ENCODE data around the gene BMAL2. TPM values are rescaled to one million over a fixed set of nuclear protein-coding genes. Genes with fewer than 3 reads are reported as not detected.

The BMAL2 gene
- total and polyA plus RNA-seq, 5 donors from 2014 or later, result 0.21 to 3.0 (median 2.2) TPM

GRCh38 chr12:27324530-27324929, 8.1 kb upstream of the BMAL2 start:
- Histone ChIP-seq H3K9me3 (ENCODE audit: control insufficient read depth in 2 of 2, low read length in 2 of 2) (no peaks in the 10 kb centered on the region), H3K4me3 (ENCODE audit: low read depth, low read length) (no peak overlapping the region), H3K4me1 (ENCODE audit: control insufficient read depth, insufficient read depth, low read length, poor library complexity, severe bottlenecking) (no peaks in the 10 kb centered on the region), H3K36me3 (ENCODE audit: control insufficient read depth, insufficient read depth, low read length) (peaks cover 21% of the 10 kb centered on the region), H3K27me3 (ENCODE audit: control insufficient read depth, insufficient read depth, low read length) (no peaks in the 10 kb centered on the region), H3K27ac (ENCODE audit: insufficient read depth, low read length, poor library complexity, severe bottlenecking) (no peak overlapping the region)
- H3K9me3 Mint-ChIP-seq, result no peaks in the 10 kb centered on the region
- H3K27ac Mint-ChIP-seq, result no peak overlapping the region
- no peaks in the 10 kb centered on the region for H3K27me3 Mint-ChIP-seq
- peaks cover 0 to 2% (median 0%) of the 10 kb centered on the region in 4 donors for H3K4me1 Mint-ChIP-seq
- H3K4me3 Mint-ChIP-seq, result no peak overlapping the region
- DNase-seq (no peak), ATAC-seq (ENCODE audit: low read depth in 2 of 2) (no peak)
- H3K36me3 Mint-ChIP-seq, result peaks cover 23% of the 10 kb centered on the region

- H3K36me3 Mint-ChIP-seq, result peaks cover 11% of the 10 kb centered on the region
- no peaks in the 10 kb centered on the region for H3K36me3 ChIP-seq (ENCODE audit: control insufficient read depth, insufficient read depth, low read length)
- H3K27me3 Mint-ChIP-seq, result peaks cover 25% of the 10 kb centered on the region
- DNase-seq (no peak), ATAC-seq (ENCODE audit: low read depth in 2 of 2) (no peak)
- H3K27ac ChIP-seq (ENCODE audit: insufficient read depth, low read length, poor library complexity, severe bottlenecking), result no peak overlapping the region
- H3K27ac Mint-ChIP-seq, result no peak overlapping the region
- H3K4me1 Mint-ChIP-seq, result peaks cover 0 to 15% (median 11%) of the 10 kb centered on the region in 4 donors
- peaks cover 22% of the 10 kb centered on the region for H3K27me3 ChIP-seq (ENCODE audit: control insufficient read depth, insufficient read depth, low read length)
- H3K9me3 Mint-ChIP-seq, result peaks cover 0 to 1% (median 0%) of the 10 kb centered on the region in 7 donors
- H3K9me3 ChIP-seq (ENCODE audit: control insufficient read depth in 2 of 2, low read length in 2 of 2), result no peaks in the 10 kb centered on the region
- H3K4me3 ChIP-seq (ENCODE audit: low read depth, low read length), result no peak overlapping the region
- peak overlapping the region in 1 of 4 donors; percentile 73 for H3K4me3 Mint-ChIP-seq
- peaks cover 12% of the 10 kb centered on the region for H3K4me1 ChIP-seq (ENCODE audit: control insufficient read depth, insufficient read depth, low read length, poor library complexity, severe bottlenecking)
These were observed 1.8 kb upstream of the BMAL2 start for GRCh38 chr12:27330846-27331245.

GRCh38 chr12:27331291-27331926, 1.2 kb upstream of the BMAL2 start:
- Mint-ChIP-seq H3K27ac (peak overlapping the region in 1 of 3 donors; percentile 17), H3K4me1 (peaks cover 0 to 15% (median 11%) of the 10 kb centered on the region in 4 donors), H3K27me3 (peaks cover 30% of the 10 kb centered on the region), H3K9me3 (peaks cover 0 to 1% (median 0%) of the 10 kb centered on the region in 7 donors), H3K4me3 (peak overlapping the region; percentile 2 to 78 (median 54)), H3K36me3 (peaks cover 11% of the 10 kb centered on the region)
- Histone ChIP-seq H3K27me3 (ENCODE audit: control insufficient read depth, insufficient read depth, low read length) (peaks cover 23% of the 10 kb centered on the region), H3K27ac (ENCODE audit: insufficient read depth, low read length, poor library complexity, severe bottlenecking) (no peak overlapping the region), H3K36me3 (ENCODE audit: control insufficient read depth, insufficient read depth, low read length) (no peaks in the 10 kb centered on the region), H3K9me3 (ENCODE audit: control insufficient read depth in 2 of 2, low read length in 2 of 2) (no peaks in the 10 kb centered on the region), H3K4me1 (ENCODE audit: control insufficient read depth, insufficient read depth, low read length, poor library complexity, severe bottlenecking) (peaks cover 12% of the 10 kb centered on the region), H3K4me3 (ENCODE audit: low read depth, low read length) (no peak overlapping the region)
- ATAC-seq (ENCODE audit: low read depth in 2 of 2), result peak; percentile 11 to 27
- DNase-seq, result peak in 1 of 3 donors; percentile 65

GRCh38 chr12:27331927-27332324, 710 bp upstream of the BMAL2 start:
- Histone ChIP-seq H3K27ac (ENCODE audit: insufficient read depth, low read length, poor library complexity, severe bottlenecking) (no peak overlapping the region), H3K9me3 (ENCODE audit: control insufficient read depth in 2 of 2, low read length in 2 of 2) (no peaks in the 10 kb centered on the region), H3K4me3 (ENCODE audit: low read depth, low read length) (peak overlapping the region; percentile 54), H3K36me3 (ENCODE audit: control insufficient read depth, insufficient read depth, low read length) (no peaks in the 10 kb centered on the region), H3K27me3 (ENCODE audit: control insufficient read depth, insufficient read depth, low read length) (peaks cover 23% of the 10 kb centered on the region), H3K4me1 (ENCODE audit: control insufficient read depth, insufficient read depth, low read length, poor library complexity, severe bottlenecking) (peaks cover 12% of the 10 kb centered on the region)
- Mint-ChIP-seq H3K4me1 (peaks cover 0 to 15% (median 11%) of the 10 kb centered on the region in 4 donors), H3K9me3 (peaks cover 0 to 1% (median 0%) of the 10 kb centered on the region in 7 donors), H3K27ac (no peak overlapping the region), H3K27me3 (peaks cover 30% of the 10 kb centered on the region), H3K36me3 (peaks cover 7% of the 10 kb centered on the region), H3K4me3 (peak overlapping the region; percentile 4 to 80 (median 78))
- no peak for ATAC-seq (ENCODE audit: low read depth in 2 of 2)
- peak in 1 of 3 donors; percentile 13 for DNase-seq

- Histone ChIP-seq H3K4me3 (ENCODE audit: low read depth, low read length) (peak overlapping the region; percentile 54), H3K27ac (ENCODE audit: insufficient read depth, low read length, poor library complexity, severe bottlenecking) (no peak overlapping the region), H3K4me1 (ENCODE audit: control insufficient read depth, insufficient read depth, low read length, poor library complexity, severe bottlenecking) (peaks cover 12% of the 10 kb centered on the region), H3K36me3 (ENCODE audit: control insufficient read depth, insufficient read depth, low read length) (no peaks in the 10 kb centered on the region), H3K9me3 (ENCODE audit: control insufficient read depth in 2 of 2, low read length in 2 of 2) (no peaks in the 10 kb centered on the region), H3K27me3 (ENCODE audit: control insufficient read depth, insufficient read depth, low read length) (peaks cover 23% of the 10 kb centered on the region)
- peaks cover 7% of the 10 kb centered on the region for H3K36me3 Mint-ChIP-seq
- peaks cover 0 to 1% (median 0%) of the 10 kb centered on the region in 7 donors for H3K9me3 Mint-ChIP-seq
- H3K4me1 Mint-ChIP-seq, result peaks cover 0 to 15% (median 12%) of the 10 kb centered on the region in 4 donors
- no peak overlapping the region for H3K27ac Mint-ChIP-seq
- ATAC-seq (ENCODE audit: low read depth in 2 of 2), result no peak
- H3K4me3 Mint-ChIP-seq, result peak overlapping the region; percentile 4 to 80 (median 78)
- DNase-seq, result peak in 2 of 3 donors; percentile 5 to 6
- H3K27me3 Mint-ChIP-seq, result peaks cover 30% of the 10 kb centered on the region
These were observed 276 bp upstream of the BMAL2 start for GRCh38 chr12:27332407-27332713.

- ATAC-seq (ENCODE audit: low read depth in 2 of 2) (peak; percentile 35 to 52), DNase-seq (peak in 1 of 3 donors; percentile 62)
- peaks cover 37% of the 10 kb centered on the region for H3K27me3 Mint-ChIP-seq
- H3K9me3 Mint-ChIP-seq, result peaks cover 0 to 1% (median 0%) of the 10 kb centered on the region in 7 donors
- no peaks in the 10 kb centered on the region for H3K36me3 Mint-ChIP-seq
- Histone ChIP-seq H3K27ac (ENCODE audit: insufficient read depth, low read length, poor library complexity, severe bottlenecking) (no peak overlapping the region), H3K27me3 (ENCODE audit: control insufficient read depth, insufficient read depth, low read length) (peaks cover 23% of the 10 kb centered on the region), H3K4me3 (ENCODE audit: low read depth, low read length) (peak overlapping the region; percentile 29), H3K4me1 (ENCODE audit: control insufficient read depth, insufficient read depth, low read length, poor library complexity, severe bottlenecking) (peaks cover 12% of the 10 kb centered on the region), H3K9me3 (ENCODE audit: control insufficient read depth in 2 of 2, low read length in 2 of 2) (no peaks in the 10 kb centered on the region), H3K36me3 (ENCODE audit: control insufficient read depth, insufficient read depth, low read length) (no peaks in the 10 kb centered on the region)
- H3K4me1 Mint-ChIP-seq, result peaks cover 0 to 15% (median 12%) of the 10 kb centered on the region in 4 donors
- H3K27ac Mint-ChIP-seq, result peak overlapping the region in 1 of 3 donors; percentile 89
- peak overlapping the region; percentile 83 to 89 (median 87) for H3K4me3 Mint-ChIP-seq
These were observed 870 bp downstream of the BMAL2 start for GRCh38 chr12:27333403-27334009.

GRCh38 chr12:27334042-27334720, 1.5 kb downstream of the BMAL2 start:
- ATAC-seq (ENCODE audit: low read depth in 2 of 2) (no peak), DNase-seq (no peak)
- Histone ChIP-seq H3K4me1 (ENCODE audit: control insufficient read depth, insufficient read depth, low read length, poor library complexity, severe bottlenecking) (peaks cover 12% of the 10 kb centered on the region), H3K4me3 (ENCODE audit: low read depth, low read length) (peak overlapping the region; percentile 29), H3K36me3 (ENCODE audit: control insufficient read depth, insufficient read depth, low read length) (no peaks in the 10 kb centered on the region), H3K9me3 (ENCODE audit: control insufficient read depth in 2 of 2, low read length in 2 of 2) (no peaks in the 10 kb centered on the region), H3K27me3 (ENCODE audit: control insufficient read depth, insufficient read depth, low read length) (peaks cover 23% of the 10 kb centered on the region), H3K27ac (ENCODE audit: insufficient read depth, low read length, poor library complexity, severe bottlenecking) (no peak overlapping the region)
- Mint-ChIP-seq H3K36me3 (no peaks in the 10 kb centered on the region), H3K27me3 (peaks cover 37% of the 10 kb centered on the region), H3K4me1 (peaks cover 0 to 15% (median 12%) of the 10 kb centered on the region in 4 donors), H3K27ac (peak overlapping the region in 1 of 3 donors; percentile 89), H3K9me3 (peaks cover 0 to 1% (median 0%) of the 10 kb centered on the region in 7 donors), H3K4me3 (peak overlapping the region; percentile 83 to 89 (median 87))
